ENCODE data around the gene KCP. TPM values are rescaled to one million over a fixed set of nuclear protein-coding genes. Genes with fewer than 3 reads are reported as not detected.
A peak's percentile ranks its signal among the peaks of the same experiment; 100 is the strongest.

Gene KCP
- total RNA-seq, 1 experiment from 2014 or later, result 1.6 TPM

DNA sequence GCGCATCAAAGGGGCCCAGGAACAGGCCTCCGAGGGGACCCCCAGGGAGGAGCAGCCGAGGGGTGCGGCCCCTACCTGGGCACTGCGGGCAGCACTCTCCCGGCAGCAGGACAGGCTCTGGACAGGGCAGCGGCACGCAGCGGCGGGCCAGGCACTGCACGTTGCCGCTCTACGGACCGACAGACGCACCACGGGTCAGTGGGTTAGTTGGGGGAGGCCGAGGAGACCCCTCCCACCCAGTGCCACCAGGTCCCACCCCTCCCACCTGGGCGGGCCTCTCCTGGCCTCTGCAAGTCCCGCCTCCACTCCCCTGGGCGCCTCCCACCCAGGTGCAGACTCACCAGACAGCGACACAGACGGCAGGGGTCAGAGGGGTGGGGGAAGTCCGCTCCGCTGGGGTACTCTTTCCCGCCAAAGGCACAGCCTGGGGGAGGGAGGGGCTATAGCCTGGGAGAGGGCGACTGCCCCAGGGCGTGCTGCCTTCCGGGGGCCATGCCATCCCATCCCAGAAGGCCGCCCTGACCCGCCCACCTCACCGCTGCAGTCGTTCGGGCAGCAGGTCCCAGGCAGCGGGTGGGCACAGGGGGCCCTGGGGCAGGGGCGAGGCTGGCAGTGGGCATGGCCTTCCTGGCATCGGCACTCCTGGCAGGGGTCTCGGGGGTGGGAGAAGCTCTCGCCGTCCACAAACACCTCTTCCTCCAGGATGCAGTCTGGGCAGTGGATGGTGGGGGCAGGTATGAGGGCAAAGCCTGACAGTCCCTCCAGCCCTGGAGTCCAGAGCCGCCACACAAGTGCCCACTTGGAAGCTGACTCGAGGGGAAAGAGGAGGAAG, 19.2 kb downstream of the KCP start:
- RAD21 ChIA-PET (ENCODE audit: low non-redundant PET in 1 of 2, low total read pairs in 2 of 2, uncharacterized antibody in 2 of 2, unreplicated experiment in 2 of 2), result no interaction called here
- Histone ChIP-seq H3K9me3 (ENCODE audit: control insufficient read depth in 1 of 2, insufficient read depth in 1 of 2, low read depth in 1 of 2, low read length in 2 of 2) (no peaks in the 10 kb centered on the region), H3K27me3 (ENCODE audit: insufficient read depth, low read length) (no peaks in the 10 kb centered on the region), H3K79me2 (ENCODE audit: insufficient read depth, low read length) (no peaks in the 10 kb centered on the region), H3K9ac (ENCODE audit: low read length) (peak overlapping the region; percentile 69), H3K4me1 (ENCODE audit: control insufficient read depth in 1 of 2, insufficient read depth in 2 of 2, low read length in 2 of 2) (peaks cover 33 to 68% of the 10 kb centered on the region in 2 experiments), H3K36me3 (ENCODE audit: control insufficient read depth in 1 of 2, insufficient read depth in 2 of 2, low read length in 2 of 2) (no peaks in the 10 kb centered on the region), H4K20me1 (ENCODE audit: insufficient read depth) (no peaks in the 10 kb centered on the region), H3K27ac (ENCODE audit: low read depth, low read length) (peak overlapping the region; percentile 81; the same call in 1 of the 2 replicates), H3K4me2 (ENCODE audit: low read length) (peak overlapping the region; percentile 96), H2AFZ (ENCODE audit: low read depth, low read length, poor library complexity, severe bottlenecking) (no peak overlapping the region), H3K4me3 (replicated peaks in 1 of 2; ENCODE audit: low read depth in 1 of 2, low read length in 2 of 2) (peak overlapping the region; percentile 65 to 69), H3K9me2 (ENCODE audit: insufficient read depth) (no peaks in the 10 kb centered on the region)
- DNase-seq (ENCODE audit: low read depth, low spot score) (no peak), ATAC-seq (peak; percentile 81)
- TF ChIP-seq POLR2A (IDR thresholded peaks at IDR 0.05; ENCODE audit: borderline replicate concordance, extremely low read depth, insufficient read depth, insufficient read length), result no peak
- TF ChIP-seq POLR2AphosphoS5 (IDR thresholded peaks at IDR 0.05; ENCODE audit: low read depth, low read length), result peak; percentile 49; the same call in 1 of the 2 replicates
- no peak for TF ChIP-seq JUND (IDR thresholded peaks at IDR 0.05)
- TF ChIP-seq ZBTB33 (IDR thresholded peaks at IDR 0.05; ENCODE audit: extremely low read depth, insufficient replicate concordance, low read length), result no peak
- TF ChIP-seq, protein P1, sequence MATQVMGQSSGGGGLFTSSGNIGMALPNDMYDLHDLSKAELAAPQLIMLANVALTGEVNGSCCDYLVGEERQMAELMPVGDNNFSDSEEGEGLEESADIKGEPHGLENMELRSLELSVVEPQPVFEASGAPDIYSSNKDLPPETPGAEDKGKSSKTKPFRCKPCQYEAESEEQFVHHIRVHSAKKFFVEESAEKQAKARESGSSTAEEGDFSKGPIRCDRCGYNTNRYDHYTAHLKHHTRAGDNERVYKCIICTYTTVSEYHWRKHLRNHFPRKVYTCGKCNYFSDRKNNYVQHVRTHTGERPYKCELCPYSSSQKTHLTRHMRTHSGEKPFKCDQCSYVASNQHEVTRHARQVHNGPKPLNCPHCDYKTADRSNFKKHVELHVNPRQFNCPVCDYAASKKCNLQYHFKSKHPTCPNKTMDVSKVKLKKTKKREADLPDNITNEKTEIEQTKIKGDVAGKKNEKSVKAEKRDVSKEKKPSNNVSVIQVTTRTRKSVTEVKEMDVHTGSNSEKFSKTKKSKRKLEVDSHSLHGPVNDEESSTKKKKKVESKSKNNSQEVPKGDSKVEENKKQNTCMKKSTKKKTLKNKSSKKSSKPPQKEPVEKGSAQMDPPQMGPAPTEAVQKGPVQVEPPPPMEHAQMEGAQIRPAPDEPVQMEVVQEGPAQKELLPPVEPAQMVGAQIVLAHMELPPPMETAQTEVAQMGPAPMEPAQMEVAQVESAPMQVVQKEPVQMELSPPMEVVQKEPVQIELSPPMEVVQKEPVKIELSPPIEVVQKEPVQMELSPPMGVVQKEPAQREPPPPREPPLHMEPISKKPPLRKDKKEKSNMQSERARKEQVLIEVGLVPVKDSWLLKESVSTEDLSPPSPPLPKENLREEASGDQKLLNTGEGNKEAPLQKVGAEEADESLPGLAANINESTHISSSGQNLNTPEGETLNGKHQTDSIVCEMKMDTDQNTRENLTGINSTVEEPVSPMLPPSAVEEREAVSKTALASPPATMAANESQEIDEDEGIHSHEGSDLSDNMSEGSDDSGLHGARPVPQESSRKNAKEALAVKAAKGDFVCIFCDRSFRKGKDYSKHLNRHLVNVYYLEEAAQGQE (IDR thresholded peaks at IDR 0.05; ENCODE audit: low read depth), result no peak
- no peak for TF ChIP-seq ATF3 (IDR thresholded peaks at IDR 0.05)
- TF ChIP-seq ZFX (IDR thresholded peaks at IDR 0.05), result 0 out of 2 replicates have a peak, but pooled peaks have one; percentile 21
- no peak for TF ChIP-seq MAX (IDR thresholded peaks at IDR 0.05)
- TF ChIP-seq SP1 (IDR thresholded peaks at IDR 0.05; ENCODE audit: low read depth), result no peak
- no peak for TF ChIP-seq YY1 (IDR thresholded peaks at IDR 0.05; ENCODE audit: extremely low read depth, insufficient replicate concordance, low read depth, low read length)
- TF ChIP-seq SRF (IDR thresholded peaks at IDR 0.05; ENCODE audit: low read depth), result no peak
- CTCF ChIA-PET, result no interaction called here
- intact Hi-C loops (cut with micrococcal nuclease), result no loop called here
- BruUV-seq (replicated peaks), result no TSS peak
- POLR2A ChIA-PET, result no interaction called here

All from HCT116 (cell line).